Lung (tissue), 12 donors: ENCODE data around the gene SLC12A7. TPM values are rescaled to one million over a fixed set of nuclear protein-coding genes. Genes with fewer than 3 reads are reported as not detected.

Experiments
- ATAC-seq: fragments of 200-7000 bp; cut with Tn5 transposase; one replicate; pipeline ENCODE4 v1.9.1; 2020; ENCODE audit warnings: moderate number of reproducible peaks; ENCODE audit not compliant: insufficient read depth, low FRiP score
- DNase-seq, 3 donors: peaks; one replicate each; pipeline ENCODE4 v3.0.0-alpha.2; 2013 to 2017
- H3K27ac ChIP-seq, 2 donors: one replicate each; pipeline ENCODE4 v1.5.1; 2013; ENCODE audit warnings: mild to moderate bottlenecking in 2 of 2, moderate library complexity in 2 of 2, control low read depth in 1 of 2, inconsistent platforms in 1 of 2, low read depth in 1 of 2, low read length in 1 of 2
- H3K27me3 ChIP-seq, 3 donors: one replicate each; pipeline ENCODE4 v1.5.1; 2013; ENCODE audit warnings: low read length in 2 of 3; ENCODE audit not compliant: control insufficient read depth in 3 of 3, insufficient read depth in 3 of 3
- H3K36me3 ChIP-seq, 4 donors: one replicate each; pipeline ENCODE4 v1.5.1; 2013; ENCODE audit warnings: low read length in 4 of 4, mild to moderate bottlenecking in 1 of 4, moderate library complexity in 1 of 4; ENCODE audit not compliant: control insufficient read depth in 4 of 4, insufficient read depth in 4 of 4
- H3K4me1 ChIP-seq, 5 donors: one replicate each; pipeline ENCODE4 v1.5.1; 2013; ENCODE audit warnings: low read length in 5 of 5, mild to moderate bottlenecking in 2 of 5, moderate library complexity in 1 of 5; ENCODE audit not compliant: control insufficient read depth in 5 of 5, insufficient read depth in 5 of 5
- H3K4me3 ChIP-seq: one replicate; pipeline ENCODE4 v1.5.1; 2013; ENCODE audit warnings: mild to moderate bottlenecking, control low read depth, moderate library complexity
- H3K9ac ChIP-seq, 2 donors: one replicate each; pipeline ENCODE4 v1.5.1; 2013; ENCODE audit warnings: low read length in 2 of 2, control low read depth in 1 of 2; ENCODE audit not compliant: insufficient read depth in 1 of 2
- H3K9me3 ChIP-seq, 4 donors: one replicate each; pipeline ENCODE4 v1.5.1; 2013; ENCODE audit warnings: low read length in 3 of 4, mild to moderate bottlenecking in 1 of 4, moderate library complexity in 1 of 4; ENCODE audit not compliant: control insufficient read depth in 4 of 4, insufficient read depth in 3 of 4
- CTCF ChIP-seq: IDR thresholded peaks from 2 replicates; pipeline ENCODE4 v1.5.1; 2012; ENCODE audit warnings: mild to moderate bottlenecking; ENCODE audit errors: control extremely low read depth, extremely low read depth
- WGBS, 2 donors: extraction: QIAGEN DNeasy Blood & Tissue Kit; methylation state at CpG; one replicate each; pipeline ENCODE4 v1.1.7; 2013; 5-methylcytosine and 5-hydroxymethylcytosine counted together
- polyA plus RNA-seq, 2 donors: library from polyadenylated mRNA; stranded (reverse); fragments of 200-250 nt; gene quantifications; one replicate each; pipeline ENCODE4 v1.2.1, GENCODE V29; 2013
- total RNA-seq, 2 donors: library from RNA; depleted of rRNA in 1 of 2; stranded (reverse); fragments of >200 nt in 1 of 2; gene quantifications; one replicate each; pipeline ENCODE4 v1.2.1, GENCODE V29; 2014 to 2021
- donor health status: control.
- donor health status: control.
- donor health status: Bipolar disorder and iron deficiency.
- donor health status: healthy.
- donor health status: DM: yes; HTN: yes; CAD: no.

The SLC12A7 gene
- total and polyA plus RNA-seq, 4 donors = 14.8 to 50.4 (median 39.8) TPM

GRCh38 chr5:1109542-1110306, 2.1 kb downstream of the SLC12A7 start:
- no peak for TF ChIP-seq CTCF
- no peak overlapping the region for H3K9ac ChIP-seq
- H3K27ac ChIP-seq = peak overlapping the region; percentile 88 to 92
- H3K4me3 ChIP-seq = no peak overlapping the region
- no peaks in the 10 kb centered on the region for H3K27me3 ChIP-seq
- DNase-seq (no peak), ATAC-seq (no peak)
- no peaks in the 10 kb centered on the region for H3K9me3 ChIP-seq
- WGBS, 2 donors = 85 to 88% methylated on average over 26 of the region's 26 CpGs
- no peaks in the 10 kb centered on the region for H3K36me3 ChIP-seq
- H3K4me1 ChIP-seq = peaks cover 0 to 34% (median 20%) of the 10 kb centered on the region in 5 donors

GRCh38 chr5:1108865-1109174, 3.0 kb downstream of the SLC12A7 start:
- no peak for TF ChIP-seq CTCF
- H3K36me3 ChIP-seq = no peaks in the 10 kb centered on the region
- no peak overlapping the region for H3K4me3 ChIP-seq
- H3K4me1 ChIP-seq = peaks cover 3 to 43% (median 29%) of the 10 kb centered on the region in 5 donors
- 32 to 67% methylated on average over 8 to 11 of the region's 11 CpGs for WGBS, 2 donors
- H3K9ac ChIP-seq = no peak overlapping the region
- peak overlapping the region; percentile 9 to 92 for H3K27ac ChIP-seq
- DNase-seq (no peak), ATAC-seq (no peak)
- no peaks in the 10 kb centered on the region for H3K9me3 ChIP-seq
- no peaks in the 10 kb centered on the region for H3K27me3 ChIP-seq

GRCh38 chr5:1108023-1108864, 3.6 kb downstream of the SLC12A7 start:
- TF ChIP-seq CTCF = no peak
- Histone ChIP-seq H3K9ac (no peak overlapping the region), H3K4me3 (no peak overlapping the region), H3K4me1 (peaks cover 8 to 49% (median 35%) of the 10 kb centered on the region in 5 donors), H3K9me3 (no peaks in the 10 kb centered on the region), H3K27ac (peak overlapping the region; percentile 33 to 92), H3K27me3 (no peaks in the 10 kb centered on the region), H3K36me3 (no peaks in the 10 kb centered on the region)
- ATAC-seq (no peak), DNase-seq (no peak)
- 51 to 75% methylated on average over 39 of the region's 39 CpGs for WGBS, 2 donors
